ENCODE data around the gene RAPGEF2.
"Not testable (repeated sequence)": the region's sequence is repeated elsewhere in the genome, so short reads cannot be mapped to it uniquely, and the experiment has no call there.

The RAPGEF2 gene

DNA sequence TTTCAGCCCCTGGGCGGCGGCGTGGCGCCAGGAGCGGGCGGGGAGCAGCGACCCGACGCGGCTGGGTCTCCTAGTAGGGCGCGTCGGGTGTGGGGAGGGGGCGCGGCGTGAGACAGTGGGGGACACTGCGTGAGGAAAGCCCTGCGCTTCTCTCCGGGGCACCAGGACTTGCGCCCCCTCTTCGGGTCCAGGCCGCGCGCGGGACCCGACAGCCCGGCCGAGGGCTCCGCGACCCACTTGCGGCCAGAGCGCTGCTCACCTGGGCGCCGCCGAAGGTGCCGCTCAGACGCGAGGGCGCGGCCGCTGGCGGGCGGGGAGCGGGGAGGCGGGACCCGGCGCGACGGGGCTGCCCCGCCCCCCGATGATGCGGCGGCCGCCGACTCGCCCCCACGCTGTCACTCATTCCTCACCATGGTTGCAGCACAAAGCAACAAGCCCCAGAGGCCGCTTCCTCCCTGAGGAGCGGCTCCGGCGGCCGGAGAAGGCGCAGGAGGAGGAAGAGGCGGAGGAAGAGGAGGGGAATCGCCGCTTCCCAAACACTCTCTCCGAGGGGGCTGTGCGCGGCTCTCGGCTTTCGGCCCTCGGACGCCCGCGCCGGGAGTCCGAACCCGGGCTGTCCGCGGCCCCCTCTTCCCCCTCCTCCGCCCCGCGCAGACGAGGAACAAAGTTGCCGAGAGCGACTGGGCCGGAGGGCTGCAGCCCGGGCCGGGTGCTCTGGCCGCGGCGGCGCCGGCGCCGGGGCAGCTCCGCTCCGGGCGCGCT, at the start of gene RAPGEF2:
TSS of gene RAPGEF2 (plus strand) at position 458 of the 762 bp plus-strand sequence. CDS start 1,084 bp downstream, outside the sequence.
- DNase-seq (ENCODE audit: low read depth in 2 of 2), result peak; percentile 87 to 90

GRCh38 chr4:159055833-159056232, 47.0 kb upstream of the RAPGEF2 start:
- no peak for DNase-seq (ENCODE audit: low read depth in 2 of 2)

GRCh38 chr4:159060161-159060560, 42.7 kb upstream of the RAPGEF2 start:
- DNase-seq (ENCODE audit: low read depth in 2 of 2), result no peak

GRCh38 chr4:159062381-159062780, 40.5 kb upstream of the RAPGEF2 start:
- no peak for DNase-seq (ENCODE audit: low read depth in 2 of 2)

DNA sequence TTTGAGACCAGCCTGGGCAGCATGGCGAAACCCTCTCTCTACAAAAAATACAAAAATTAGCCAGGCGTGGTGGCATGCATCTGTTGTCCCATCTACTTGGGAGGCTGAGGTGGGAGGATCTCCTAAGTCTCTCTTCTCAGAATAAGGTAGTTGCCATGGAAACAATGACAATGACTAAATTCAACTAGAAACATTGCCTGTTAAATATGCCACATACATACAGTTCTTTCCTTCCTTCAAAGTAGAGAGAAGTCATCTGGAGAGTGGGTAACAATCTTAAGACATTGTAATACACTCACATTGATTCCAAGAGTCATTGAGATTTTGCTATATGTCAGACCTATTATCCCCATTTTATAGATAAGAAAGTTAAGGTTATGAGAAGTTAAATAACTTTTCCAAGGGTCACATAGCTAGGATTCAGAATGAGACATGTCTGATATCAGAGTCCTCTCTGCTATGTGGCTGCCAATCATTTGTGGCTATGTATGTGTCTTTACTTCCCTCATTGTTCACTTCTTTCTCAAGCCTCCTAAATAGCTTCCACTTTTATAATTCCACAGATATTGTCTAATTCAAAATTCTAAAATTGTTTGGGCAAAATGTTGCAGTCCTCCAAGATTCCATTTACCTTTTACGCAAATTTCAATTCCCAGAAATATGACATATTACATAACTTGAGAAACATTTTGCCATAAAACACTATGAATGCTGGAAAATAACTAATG, 37.2 kb upstream of the RAPGEF2 start:
- no peak for DNase-seq (ENCODE audit: low read depth in 2 of 2)

GRCh38 chr4:159068139-159068538, 34.7 kb upstream of the RAPGEF2 start:
- not testable (repeated sequence) for DNase-seq (ENCODE audit: low read depth in 2 of 2)

GRCh38 chr4:159069922-159070321, 33.0 kb upstream of the RAPGEF2 start:
- peak; percentile 63 to 73 for DNase-seq (ENCODE audit: low read depth in 2 of 2)

GRCh38 chr4:159070742-159071141, 32.1 kb upstream of the RAPGEF2 start:
- DNase-seq (ENCODE audit: low read depth in 2 of 2), result peak; percentile 38 to 45

DNA sequence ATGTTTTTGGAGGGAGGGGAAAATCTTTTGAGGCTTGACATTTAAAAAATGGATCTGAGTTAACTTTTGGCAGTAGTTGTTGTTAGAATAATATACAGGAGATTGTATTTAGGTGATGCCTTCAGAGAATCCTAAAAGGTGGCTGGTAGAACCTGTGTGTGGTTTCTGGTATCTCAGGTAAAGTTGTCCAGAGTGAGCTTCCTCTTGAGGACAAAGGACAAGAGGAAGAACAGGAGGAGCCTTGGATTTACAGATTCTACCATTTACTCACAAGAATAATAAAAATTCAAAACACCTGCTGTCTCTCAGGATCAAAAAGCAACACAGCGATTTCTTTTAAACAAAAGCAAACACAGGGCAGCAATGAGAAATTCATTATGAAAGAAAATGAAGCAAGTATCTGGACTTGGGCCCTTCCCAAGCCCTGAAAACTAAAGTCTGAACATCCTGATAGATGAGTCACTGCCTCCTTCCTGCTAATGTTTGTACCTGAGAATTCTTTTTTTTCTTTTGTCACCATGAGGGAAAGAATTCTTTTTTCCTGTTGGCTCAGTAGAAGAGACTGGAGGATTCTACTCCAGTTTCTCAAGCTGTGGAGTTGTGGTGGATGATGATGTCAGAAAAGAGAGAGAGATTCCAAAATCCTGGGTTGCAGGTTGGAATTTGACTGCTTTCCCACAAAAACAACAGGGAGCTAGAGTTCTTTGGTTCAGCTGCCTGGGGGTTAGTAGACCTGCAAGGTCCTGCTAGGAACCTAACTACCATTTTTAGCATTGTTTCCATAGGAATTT, 31.5 kb upstream of the RAPGEF2 start:
- DNase-seq (ENCODE audit: low read depth in 2 of 2), result peak; percentile 57

GRCh38 chr4:159071969-159072765, 30.7 kb upstream of the RAPGEF2 start:
- DNase-seq (ENCODE audit: low read depth in 2 of 2), result no peak

DNA sequence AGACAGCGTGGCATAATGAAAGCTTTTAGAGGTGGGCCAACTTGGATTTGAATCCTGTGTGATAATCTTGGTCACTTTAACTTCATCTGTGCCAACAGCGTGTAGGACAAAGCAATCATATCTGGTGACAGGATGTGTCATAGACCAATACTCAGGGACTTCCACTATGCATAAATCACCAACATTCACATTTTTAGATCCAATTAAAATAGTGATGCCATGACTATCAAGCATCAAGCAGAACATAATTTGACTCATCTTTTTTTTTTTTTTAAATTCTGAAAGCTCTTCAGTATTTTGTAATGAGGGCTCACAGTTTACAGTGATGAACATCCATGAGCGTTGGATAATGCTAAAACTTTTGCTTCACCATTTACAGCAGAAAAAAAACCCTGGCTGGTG, 27.3 kb upstream of the RAPGEF2 start:
- peak in 1 of 2 experiments; percentile 8 for DNase-seq (ENCODE audit: low read depth in 2 of 2)

GRCh38 chr4:159077018-159077417, 25.9 kb upstream of the RAPGEF2 start:
- not testable (repeated sequence) for DNase-seq (ENCODE audit: low read depth in 2 of 2)

- no peak for DNase-seq (ENCODE audit: low read depth in 2 of 2)
Observed at GRCh38 chr4:159077702-159078495, 25.0 kb upstream of the RAPGEF2 start.

DNA sequence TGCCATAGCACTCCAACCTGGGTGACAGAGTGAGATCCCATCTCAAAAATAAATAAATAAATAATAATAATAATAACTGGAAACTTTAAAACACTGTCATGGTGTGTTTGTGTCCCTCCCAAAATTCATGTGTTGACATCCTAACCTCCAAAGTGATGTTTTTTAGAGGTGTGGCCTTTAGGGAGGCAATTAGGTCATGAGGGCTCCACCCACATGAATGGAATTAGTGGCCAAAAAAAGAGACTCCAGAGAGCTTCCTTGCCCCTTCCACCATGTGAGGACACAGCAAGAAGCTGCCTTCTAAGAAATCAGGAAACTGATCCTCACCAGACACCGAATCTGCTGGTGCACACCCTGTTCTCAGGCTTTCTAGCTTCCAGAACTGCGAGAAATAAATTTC, 23.8 kb upstream of the RAPGEF2 start:
- no peak for DNase-seq (ENCODE audit: low read depth in 2 of 2)

GRCh38 chr4:159086606-159087005, 16.3 kb upstream of the RAPGEF2 start:
- DNase-seq (ENCODE audit: low read depth in 2 of 2), result no peak

DNA sequence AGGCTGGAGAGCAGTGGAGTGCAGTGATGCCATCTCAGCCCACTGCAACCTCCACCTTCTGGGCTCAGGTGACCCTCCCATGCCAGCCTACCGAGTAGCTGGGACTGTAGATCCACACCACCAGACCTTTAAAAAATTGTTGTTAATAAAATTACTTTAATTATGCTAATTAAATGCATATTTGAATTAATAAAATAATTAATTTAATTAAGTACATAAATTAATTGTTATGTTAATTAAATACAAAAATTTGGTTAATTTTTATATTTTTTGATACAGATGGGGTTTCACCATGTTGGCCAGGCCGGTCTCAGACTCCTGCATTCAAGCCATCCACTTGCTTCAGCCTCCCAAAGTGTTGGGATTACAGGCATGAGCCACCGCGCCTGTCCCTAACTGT, 12.6 kb upstream of the RAPGEF2 start:
- no peak for DNase-seq (ENCODE audit: low read depth in 2 of 2)

DNA sequence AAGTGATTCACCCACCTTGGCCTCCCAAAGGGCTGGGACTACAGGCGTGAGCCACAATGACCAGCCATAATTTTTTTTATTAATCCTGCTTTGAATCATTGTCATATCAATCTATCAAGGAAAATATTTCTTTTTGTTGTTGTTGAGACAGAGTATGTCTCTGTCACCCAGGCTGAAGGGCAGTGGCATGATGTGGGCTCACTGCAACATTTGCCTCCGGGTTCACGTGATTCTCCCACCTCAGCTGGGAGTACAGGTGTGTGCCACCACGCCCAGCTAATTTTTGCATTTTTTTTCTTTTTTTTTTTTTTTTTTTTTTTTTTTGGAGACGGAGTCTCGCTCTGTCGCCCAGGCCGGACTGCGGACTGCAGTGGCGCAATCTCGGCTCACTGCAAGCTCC, 8.7 kb upstream of the RAPGEF2 start:
- not testable (repeated sequence) for DNase-seq (ENCODE audit: low read depth in 2 of 2)

- DNase-seq (ENCODE audit: low read depth in 2 of 2), result no peak
Observed at GRCh38 chr4:159096434-159096833, 6.4 kb upstream of the RAPGEF2 start.

DNA sequence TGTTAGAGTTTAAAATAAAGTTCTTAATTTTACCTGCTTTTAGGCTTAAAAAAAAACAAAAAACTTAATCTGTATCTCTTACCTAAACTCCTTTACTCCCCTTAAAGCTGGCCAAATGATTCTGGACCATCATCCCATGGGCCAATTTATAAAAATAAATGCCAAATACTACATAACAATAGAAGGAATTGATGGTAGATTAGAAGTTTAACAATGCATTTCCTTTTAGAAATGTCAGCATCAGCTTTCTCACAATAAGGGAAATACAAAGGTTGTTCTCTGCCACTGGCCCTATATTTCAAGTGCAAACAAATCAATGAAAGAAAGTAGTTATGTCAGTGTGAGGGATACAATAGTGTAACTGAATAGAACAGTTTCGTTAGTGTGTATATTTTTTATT, 5.7 kb upstream of the RAPGEF2 start:
- DNase-seq (ENCODE audit: low read depth in 2 of 2), result no peak

DNA sequence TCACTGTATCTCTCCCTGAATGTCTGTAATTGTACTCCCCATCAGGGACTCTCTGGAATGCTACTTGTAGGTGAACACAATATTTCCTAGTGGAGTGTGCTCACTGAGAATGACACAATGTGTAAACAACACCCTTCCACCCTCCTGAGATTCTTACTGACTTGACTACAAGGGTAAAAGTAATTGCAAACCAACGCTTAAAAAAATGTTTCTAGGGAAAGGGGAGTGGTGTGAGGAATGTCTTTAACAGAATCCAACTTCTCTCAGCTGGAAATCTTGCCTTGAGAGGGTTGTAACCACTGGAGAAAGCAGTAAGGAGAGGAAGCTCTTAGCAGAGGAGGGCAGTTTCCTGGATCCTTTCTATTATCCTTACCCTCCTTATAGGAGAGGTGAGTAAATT, 5.1 kb upstream of the RAPGEF2 start:
- DNase-seq (ENCODE audit: low read depth in 2 of 2), result no peak
